PFSK-1 (cell line): ENCODE results near the gene ATG16L1.

ENCODE experiments used
- FOXP2 ChIP-seq: optimal IDR thresholded peaks from 2 replicates; pipeline ENCODE3; 2011; ENCODE audit warnings: borderline replicate concordance, control low read depth, inconsistent platforms; ENCODE audit not compliant: insufficient read depth; ENCODE audit errors: extremely low read length, extremely low read depth
- POLR2AphosphoS5 ChIP-seq: IDR thresholded peaks from 2 replicates; pipeline ENCODE4 v1.6.1; 2012; ENCODE audit warnings: low read depth, mild to moderate bottlenecking, control low read depth, low read length, moderate library complexity
- SIN3A ChIP-seq: IDR thresholded peaks from 2 replicates; pipeline ENCODE4 v1.6.1; 2012; ENCODE audit warnings: mild to moderate bottlenecking, low read length, moderate library complexity, borderline replicate concordance; ENCODE audit not compliant: insufficient read depth
- TAF1 ChIP-seq: IDR thresholded peaks from 2 replicates; pipeline ENCODE4 v1.6.1; 2012; ENCODE audit warnings: low read length, control low read depth, borderline replicate concordance; ENCODE audit not compliant: insufficient read depth
- TF ChIP-seq, protein P1 (sequence below), 2 experiments: IDR thresholded peaks; 2 replicates each; pipeline versions ENCODE4 v1.6.1 to v1.8.0; 2011 to 2012; ENCODE audit warnings: low read depth in 2 of 2, low read length in 2 of 2, control low read depth in 1 of 2, inconsistent platforms in 1 of 2, mild to moderate bottlenecking in 1 of 2, moderate library complexity in 1 of 2; ENCODE audit not compliant: insufficient read depth in 1 of 2

The ATG16L1 gene

DNA sequence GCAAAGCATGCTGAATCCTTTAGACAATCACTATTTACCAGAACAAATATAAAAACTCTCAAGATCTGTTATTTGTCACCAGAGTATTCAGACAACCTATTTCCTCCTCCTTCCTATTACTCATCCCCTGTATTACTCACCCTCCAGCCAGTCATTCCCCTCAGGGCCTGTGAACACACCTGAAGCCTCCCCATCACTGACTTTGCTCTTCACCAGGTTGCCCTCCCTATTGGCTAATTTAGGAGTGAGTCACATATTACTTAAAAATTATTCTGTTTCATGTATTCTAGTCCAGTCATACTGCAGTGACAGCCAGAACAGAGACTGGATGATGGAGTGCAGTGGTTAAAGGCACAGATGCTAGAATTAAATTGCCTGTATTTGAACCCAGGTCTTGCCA lies 3.7 kb upstream of the ATG16L1 start:
- no peak for TF ChIP-seq FOXP2
- TF ChIP-seq, protein P1, sequence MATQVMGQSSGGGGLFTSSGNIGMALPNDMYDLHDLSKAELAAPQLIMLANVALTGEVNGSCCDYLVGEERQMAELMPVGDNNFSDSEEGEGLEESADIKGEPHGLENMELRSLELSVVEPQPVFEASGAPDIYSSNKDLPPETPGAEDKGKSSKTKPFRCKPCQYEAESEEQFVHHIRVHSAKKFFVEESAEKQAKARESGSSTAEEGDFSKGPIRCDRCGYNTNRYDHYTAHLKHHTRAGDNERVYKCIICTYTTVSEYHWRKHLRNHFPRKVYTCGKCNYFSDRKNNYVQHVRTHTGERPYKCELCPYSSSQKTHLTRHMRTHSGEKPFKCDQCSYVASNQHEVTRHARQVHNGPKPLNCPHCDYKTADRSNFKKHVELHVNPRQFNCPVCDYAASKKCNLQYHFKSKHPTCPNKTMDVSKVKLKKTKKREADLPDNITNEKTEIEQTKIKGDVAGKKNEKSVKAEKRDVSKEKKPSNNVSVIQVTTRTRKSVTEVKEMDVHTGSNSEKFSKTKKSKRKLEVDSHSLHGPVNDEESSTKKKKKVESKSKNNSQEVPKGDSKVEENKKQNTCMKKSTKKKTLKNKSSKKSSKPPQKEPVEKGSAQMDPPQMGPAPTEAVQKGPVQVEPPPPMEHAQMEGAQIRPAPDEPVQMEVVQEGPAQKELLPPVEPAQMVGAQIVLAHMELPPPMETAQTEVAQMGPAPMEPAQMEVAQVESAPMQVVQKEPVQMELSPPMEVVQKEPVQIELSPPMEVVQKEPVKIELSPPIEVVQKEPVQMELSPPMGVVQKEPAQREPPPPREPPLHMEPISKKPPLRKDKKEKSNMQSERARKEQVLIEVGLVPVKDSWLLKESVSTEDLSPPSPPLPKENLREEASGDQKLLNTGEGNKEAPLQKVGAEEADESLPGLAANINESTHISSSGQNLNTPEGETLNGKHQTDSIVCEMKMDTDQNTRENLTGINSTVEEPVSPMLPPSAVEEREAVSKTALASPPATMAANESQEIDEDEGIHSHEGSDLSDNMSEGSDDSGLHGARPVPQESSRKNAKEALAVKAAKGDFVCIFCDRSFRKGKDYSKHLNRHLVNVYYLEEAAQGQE (IDR thresholded peaks at IDR 0.05; ENCODE audit: insufficient read depth in 1 of 2, low read depth in 2 of 2, low read length in 2 of 2) = no peak

DNA sequence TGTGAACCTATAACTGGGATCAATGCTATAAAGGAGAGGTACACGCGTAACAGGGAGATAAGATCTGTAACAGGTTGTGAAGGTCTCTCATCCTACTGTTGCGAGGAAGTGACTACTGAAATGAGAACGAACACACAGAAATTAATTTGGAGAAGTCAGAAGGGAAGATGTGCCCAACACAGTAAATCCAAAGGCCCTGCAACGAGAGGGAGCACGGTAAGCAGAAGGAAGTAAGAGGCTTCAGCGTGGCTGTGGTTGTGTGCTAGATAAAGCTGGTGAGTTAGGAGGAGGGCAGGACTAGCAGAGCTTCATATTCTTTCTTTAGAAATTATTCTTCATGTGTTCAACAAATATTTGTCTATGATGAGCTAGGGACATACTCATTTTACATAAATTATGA lies 2.5 kb upstream of the ATG16L1 start:
- TF ChIP-seq TAF1 = no peak
- TF ChIP-seq SIN3A = no peak
- TF ChIP-seq FOXP2 = no peak
- no peak for TF ChIP-seq POLR2AphosphoS5
- TF ChIP-seq, protein P1 (IDR thresholded peaks at IDR 0.05; ENCODE audit: insufficient read depth in 1 of 2, low read depth in 2 of 2, low read length in 2 of 2) = no peak

DNA sequence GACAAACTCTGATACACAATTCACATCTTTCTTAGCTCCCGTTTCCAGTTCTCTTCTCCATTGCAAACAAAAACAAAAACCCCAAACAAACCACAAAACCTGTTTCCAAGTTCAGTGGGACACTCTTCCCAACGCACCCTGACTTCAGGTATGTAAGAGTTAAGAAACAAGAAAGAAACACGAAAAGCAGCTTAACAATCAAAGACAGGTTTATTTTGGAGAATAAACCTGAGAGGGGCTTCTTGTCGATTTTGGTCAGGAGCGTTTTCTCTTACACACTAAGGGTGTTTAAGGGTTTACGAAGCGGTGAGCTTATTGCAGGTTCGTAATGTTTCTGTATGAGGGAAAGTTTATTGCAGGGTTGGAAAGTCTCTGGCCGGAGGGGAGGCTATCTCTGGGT lies 905 bp upstream of the ATG16L1 start:
- TF ChIP-seq TAF1 = no peak
- no peak for TF ChIP-seq POLR2AphosphoS5
- TF ChIP-seq FOXP2 = no peak
- no peak for TF ChIP-seq SIN3A
- TF ChIP-seq, protein P1 (IDR thresholded peaks at IDR 0.05; ENCODE audit: insufficient read depth in 1 of 2, low read depth in 2 of 2, low read length in 2 of 2) = no peak

DNA sequence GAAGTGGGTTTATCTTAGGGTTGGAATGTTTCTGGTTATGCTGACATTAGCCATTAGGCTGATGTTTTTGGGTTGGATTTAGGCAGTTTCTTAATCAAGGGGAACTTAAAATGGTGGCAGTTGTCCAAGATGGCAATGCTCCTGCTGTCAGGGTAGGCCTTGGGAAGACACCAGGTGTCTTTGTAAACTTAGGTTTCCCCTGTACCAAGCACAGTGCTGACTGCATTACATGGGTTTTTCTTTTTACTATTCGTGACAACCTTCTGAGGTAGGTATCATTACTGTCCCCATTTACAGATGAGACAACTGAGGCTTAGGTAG lies 528 bp upstream of the ATG16L1 start:
- TF ChIP-seq FOXP2 (no peak), POLR2AphosphoS5 (no peak), TAF1 (no peak), SIN3A (no peak)
- TF ChIP-seq, protein P1 (IDR thresholded peaks at IDR 0.05; ENCODE audit: insufficient read depth in 1 of 2, low read depth in 2 of 2, low read length in 2 of 2) = no peak

DNA sequence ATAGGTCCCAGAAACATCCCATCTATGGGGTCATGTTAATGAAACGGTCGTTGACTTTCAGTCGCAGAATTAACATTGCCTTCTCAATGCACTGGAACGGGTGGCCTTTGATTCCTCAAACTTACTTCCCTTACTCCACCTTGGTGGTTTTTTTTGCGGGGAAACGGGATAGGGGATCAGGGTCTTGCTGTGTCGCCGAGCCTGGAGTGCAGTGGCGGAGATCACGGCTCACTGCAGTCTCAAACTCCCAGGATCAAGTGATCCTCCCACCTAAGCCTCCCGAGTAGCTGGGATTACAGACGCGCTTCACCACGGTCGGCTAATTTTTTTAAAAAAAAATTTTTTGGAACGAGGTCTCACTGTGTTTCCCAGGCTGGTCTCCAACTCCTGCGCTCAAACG lies 754 bp downstream of the ATG16L1 start:
- TF ChIP-seq, protein P1 (IDR thresholded peaks at IDR 0.05; ENCODE audit: insufficient read depth in 1 of 2, low read depth in 2 of 2, low read length in 2 of 2) = no peak
- no peak for TF ChIP-seq FOXP2
- no peak for TF ChIP-seq SIN3A
- TF ChIP-seq TAF1 = no peak
- no peak for TF ChIP-seq POLR2AphosphoS5
